Hepatocyte (in vitro differentiated cells): ENCODE results near the gene RAD51AP2. TPM values are rescaled to one million over a fixed set of nuclear protein-coding genes. Genes with fewer than 3 reads are reported as not detected.

Source experiments
- DNase-seq: peaks from one replicate; pipeline ENCODE4 v3.0.0-alpha.2; 2016; ENCODE audit warnings: low spot score
- H2AFZ ChIP-seq: fragments of 200-600 bp; sonication (generic); 2 replicates; pipeline ENCODE4 v1.6.0; 2016; ENCODE audit warnings: antibody characterized with exemption, mild to moderate bottlenecking
- H3K27ac ChIP-seq: fragments of 200-600 bp; sonication (generic); 2 replicates; pipeline ENCODE4 v1.5.1; 2016; ENCODE audit warnings: mild to moderate bottlenecking
- H3K27me3 ChIP-seq: fragments of 200-600 bp; sonication (generic); 2 replicates; pipeline ENCODE4 v1.6.1; 2016
- H3K36me3 ChIP-seq: fragments of 200-600 bp; sonication (generic); replicated peaks from 2 replicates; pipeline ENCODE4 v1.5.1; 2016; ENCODE audit warnings: low read depth; ENCODE audit not compliant: insufficient read depth
- H3K4me1 ChIP-seq: fragments of 200-600 bp; sonication (generic); 2 replicates; pipeline ENCODE4 v1.5.1; 2016; ENCODE audit warnings: mild to moderate bottlenecking, moderate library complexity; ENCODE audit not compliant: insufficient read depth
- H3K4me2 ChIP-seq: fragments of 200-600 bp; sonication (generic); 2 replicates; pipeline ENCODE4 v1.6.0; 2016
- H3K4me3 ChIP-seq: fragments of 200-600 bp; sonication (generic); 2 replicates; pipeline ENCODE4 v1.5.1; 2016; ENCODE audit warnings: mild to moderate bottlenecking
- H3K79me2 ChIP-seq: fragments of 200-600 bp; sonication (generic); 2 replicates; pipeline ENCODE4 v1.6.0; 2017; ENCODE audit warnings: mild to moderate bottlenecking
- H3K9me2 ChIP-seq: fragments of 200-600 bp; sonication (generic); replicated peaks from 2 replicates; pipeline ENCODE4 v1.6.0; 2017; ENCODE audit warnings: mild to moderate bottlenecking; ENCODE audit not compliant: insufficient read depth
- H3K9me3 ChIP-seq: fragments of 200-600 bp; sonication (generic); 2 replicates; pipeline ENCODE4 v1.5.1; 2016; ENCODE audit warnings: low read depth, mild to moderate bottlenecking
- H4K20me1 ChIP-seq: fragments of 200-600 bp; sonication (generic); 2 replicates; pipeline ENCODE4 v1.6.0; 2016; ENCODE audit warnings: mild to moderate bottlenecking; ENCODE audit not compliant: insufficient read depth, poor library complexity, severe bottlenecking
- CTCF ChIP-seq: fragments of 200-600 bp; sonication (generic); IDR thresholded peaks from 2 replicates; pipeline ENCODE4 v1.5.1; 2016; ENCODE audit warnings: antibody characterized with exemption, mild to moderate bottlenecking; ENCODE audit not compliant: poor library complexity
- EZH2 ChIP-seq: fragments of 200-600 bp; sonication (generic); IDR thresholded peaks from 2 replicates; pipeline ENCODE4 v1.6.1; 2016; ENCODE audit warnings: antibody characterized with exemption, mild to moderate bottlenecking, borderline replicate concordance
- EZH2phosphoT487 ChIP-seq: fragments of 200-600 bp; sonication (generic); IDR thresholded peaks from one replicate; pipeline ENCODE4 v1.6.1; 2018; ENCODE audit warnings: antibody characterized with exemption, mild to moderate bottlenecking, low read depth, moderate library complexity; ENCODE audit not compliant: unreplicated experiment, severe bottlenecking
- WGBS: methylation state at CpG from one replicate; pipeline ENCODE4 v1.1.6; 2016; ENCODE audit warnings: low lambda C conversion rate; ENCODE audit errors: missing lambda C conversion rate; 5-methylcytosine and 5-hydroxymethylcytosine counted together
- polyA plus RNA-seq: library from polyadenylated mRNA; unstranded; fragments of >200 nt; fragmentation: Nextera tagmentation; extraction: Ambion mirVana; gene quantifications from 2 replicates; pipeline ENCODE4 v1.2.1, GENCODE V29; 2016
- total RNA-seq: library from RNA; depleted of rRNA; stranded (reverse); fragments of >200 nt; gene quantifications from 2 replicates; pipeline ENCODE4 v1.2.3, GENCODE V29; 2014

Gene RAD51AP2
- total and polyA plus RNA-seq, 2 experiments from 2014 or later, result 0.21 to 0.40 TPM

- Histone ChIP-seq H3K79me2 (peaks cover 3% of the 10 kb centered on the region), H3K4me2 (no peak overlapping the region)
Observed at GRCh38 chr2:17547237-17547636, 29.0 kb upstream of the RAD51AP2 start.

GRCh38 chr2:17545680-17546613 lies 27.7 kb upstream of the RAD51AP2 start:
- WGBS, result 39% methylated on average over 5 of the region's 5 CpGs
- H3K27ac ChIP-seq, result no peak overlapping the region
- peak overlapping the region; percentile 52 for H3K4me2 ChIP-seq
- no peak for TF ChIP-seq CTCF
- H3K27me3 ChIP-seq, result peaks cover 14% of the 10 kb centered on the region
- H2AFZ ChIP-seq, result no peak overlapping the region
- no peaks in the 10 kb centered on the region for H3K4me1 ChIP-seq
- H3K36me3 ChIP-seq, result no peaks in the 10 kb centered on the region
- no peak for DNase-seq
- H3K9me3 ChIP-seq, result no peaks in the 10 kb centered on the region
- no peak overlapping the region for H3K4me3 ChIP-seq
- peaks cover 3% of the 10 kb centered on the region for H3K79me2 ChIP-seq
- no peaks in the 10 kb centered on the region for H4K20me1 ChIP-seq
- no peaks in the 10 kb centered on the region for H3K9me2 ChIP-seq

More at GRCh38 chr2:17547237-17547636, 29.0 kb upstream of the RAD51AP2 start:
- H3K4me1 ChIP-seq, result no peaks in the 10 kb centered on the region
- H3K9me3 ChIP-seq, result no peaks in the 10 kb centered on the region
- WGBS, result 67% methylated on average over 2 of the region's 2 CpGs
- DNase-seq, result no peak
- no peaks in the 10 kb centered on the region for H3K36me3 ChIP-seq
- H3K27ac ChIP-seq, result no peak overlapping the region
- peaks cover 14% of the 10 kb centered on the region for H3K27me3 ChIP-seq
- H3K4me3 ChIP-seq, result no peak overlapping the region
- no peaks in the 10 kb centered on the region for H4K20me1 ChIP-seq
- no peak for TF ChIP-seq EZH2phosphoT487
- no peak for TF ChIP-seq EZH2
- no peak for TF ChIP-seq CTCF
- H2AFZ ChIP-seq, result no peak overlapping the region
- H3K9me2 ChIP-seq, result no peaks in the 10 kb centered on the region

- DNase-seq, result no peak
- 70% methylated on average over 3 of the region's 3 CpGs for WGBS
- H3K9me2 ChIP-seq, result no peaks in the 10 kb centered on the region
- H3K4me3 ChIP-seq, result no peak overlapping the region
- H3K4me1 ChIP-seq, result no peaks in the 10 kb centered on the region
- no peaks in the 10 kb centered on the region for H4K20me1 ChIP-seq
- H3K4me2 ChIP-seq, result no peak overlapping the region
- no peaks in the 10 kb centered on the region for H3K36me3 ChIP-seq
- H3K27ac ChIP-seq, result no peak overlapping the region
- peaks cover 14% of the 10 kb centered on the region for H3K27me3 ChIP-seq
- no peaks in the 10 kb centered on the region for H3K9me3 ChIP-seq
- TF ChIP-seq CTCF, result no peak
- TF ChIP-seq EZH2phosphoT487, result no peak
- TF ChIP-seq EZH2, result no peak
- no peak overlapping the region for H2AFZ ChIP-seq
- H3K79me2 ChIP-seq, result peaks cover 3% of the 10 kb centered on the region
Observed at GRCh38 chr2:17544256-17544655, 26.0 kb upstream of the RAD51AP2 start.
